ENCODE data around the gene OBSCN.
"Not testable (repeated sequence)": the region's sequence is repeated elsewhere in the genome, so short reads cannot be mapped to it uniquely, and the experiment has no call there.

OBSCN gene

DNA sequence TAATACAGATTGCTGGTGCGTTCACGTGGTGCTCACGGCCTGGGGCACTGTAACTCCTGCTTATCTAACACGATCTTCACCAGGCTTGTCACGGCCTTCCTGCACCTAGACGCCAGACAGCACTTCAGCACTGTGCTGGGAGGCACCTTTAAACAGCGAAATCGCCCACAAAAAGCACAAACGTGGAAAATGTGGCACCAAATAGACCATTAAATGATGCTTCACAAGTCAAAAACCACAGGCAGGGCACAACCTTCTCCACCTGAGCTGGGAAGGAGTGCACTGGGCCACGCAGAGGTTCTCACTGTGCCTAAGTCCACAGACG lies 22.2 kb upstream of the OBSCN start:
- DNase-seq (ENCODE audit: low read depth, low spot score): no peak

GRCh38 chr1:228188249-228188648 lies 19.6 kb upstream of the OBSCN start:
- not testable (repeated sequence) for DNase-seq (ENCODE audit: low read depth, low spot score)

- no peak for DNase-seq (ENCODE audit: low read depth, low spot score)
Observed at GRCh38 chr1:228190182-228190581, 17.7 kb upstream of the OBSCN start.

DNA sequence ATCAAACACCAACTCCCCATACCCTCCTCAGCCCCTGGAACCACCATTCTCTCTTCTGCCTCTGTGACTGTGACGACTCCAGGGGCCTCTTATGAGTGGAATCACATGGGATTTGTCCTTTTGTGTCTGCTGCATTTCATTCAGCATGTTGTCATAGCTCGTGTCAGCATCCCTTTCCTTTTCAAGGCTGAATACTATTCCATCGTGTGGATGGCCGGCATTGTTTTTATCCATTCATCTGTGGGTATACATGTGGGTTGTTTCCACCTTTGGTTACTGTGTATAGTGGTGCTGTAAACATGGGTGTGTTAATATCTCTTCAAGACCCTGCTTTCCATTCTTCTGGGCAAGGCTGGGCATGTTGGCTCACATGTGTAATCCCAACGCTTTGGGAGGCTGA lies 17.1 kb upstream of the OBSCN start:
- DNase-seq (ENCODE audit: low read depth, low spot score): no peak

GRCh38 chr1:228194436-228194835 lies 13.4 kb upstream of the OBSCN start:
- no peak for DNase-seq (ENCODE audit: low read depth, low spot score)

DNA sequence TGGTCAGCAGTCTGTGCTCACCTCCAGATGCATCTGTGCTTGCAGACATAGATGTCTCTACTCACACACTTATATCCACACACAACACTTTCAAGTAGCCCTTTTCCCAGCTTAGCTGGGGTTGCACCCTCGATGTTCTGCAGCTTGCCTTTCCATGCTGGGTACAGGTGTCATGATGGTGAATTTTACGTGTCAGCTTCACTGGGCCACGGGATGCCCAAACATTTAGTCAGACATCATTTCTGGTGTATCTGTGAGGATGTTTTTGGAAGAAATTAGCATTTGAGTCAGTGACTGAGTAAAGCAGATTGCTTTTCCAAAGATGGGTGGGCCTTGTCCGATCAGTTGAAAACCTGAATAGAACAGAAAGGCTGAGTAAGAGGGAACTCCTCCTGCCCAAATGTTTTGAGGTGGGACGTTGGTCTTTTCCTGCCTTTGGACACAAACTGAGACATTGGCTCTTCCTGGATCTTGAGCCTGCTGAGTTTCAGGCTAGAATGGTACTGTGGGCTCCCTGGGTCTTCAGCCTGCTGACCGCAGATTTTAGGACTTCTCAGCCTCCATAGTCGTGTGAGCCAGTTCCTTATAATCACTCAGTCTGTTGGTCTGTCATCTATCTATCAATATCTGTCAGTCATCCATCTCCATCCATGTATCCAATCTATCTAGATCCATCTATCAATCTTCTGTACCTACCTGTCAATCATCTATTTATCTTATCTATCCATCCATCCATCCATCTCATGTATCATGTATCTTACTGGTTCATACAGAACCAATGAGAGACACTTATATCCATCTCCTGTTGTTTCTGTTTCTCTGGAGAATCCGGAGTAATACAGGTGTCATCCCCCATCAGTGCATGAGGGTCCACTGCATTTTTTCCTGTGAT lies 12.7 kb upstream of the OBSCN start:
- no peak for DNase-seq (ENCODE audit: low read depth, low spot score)

DNA sequence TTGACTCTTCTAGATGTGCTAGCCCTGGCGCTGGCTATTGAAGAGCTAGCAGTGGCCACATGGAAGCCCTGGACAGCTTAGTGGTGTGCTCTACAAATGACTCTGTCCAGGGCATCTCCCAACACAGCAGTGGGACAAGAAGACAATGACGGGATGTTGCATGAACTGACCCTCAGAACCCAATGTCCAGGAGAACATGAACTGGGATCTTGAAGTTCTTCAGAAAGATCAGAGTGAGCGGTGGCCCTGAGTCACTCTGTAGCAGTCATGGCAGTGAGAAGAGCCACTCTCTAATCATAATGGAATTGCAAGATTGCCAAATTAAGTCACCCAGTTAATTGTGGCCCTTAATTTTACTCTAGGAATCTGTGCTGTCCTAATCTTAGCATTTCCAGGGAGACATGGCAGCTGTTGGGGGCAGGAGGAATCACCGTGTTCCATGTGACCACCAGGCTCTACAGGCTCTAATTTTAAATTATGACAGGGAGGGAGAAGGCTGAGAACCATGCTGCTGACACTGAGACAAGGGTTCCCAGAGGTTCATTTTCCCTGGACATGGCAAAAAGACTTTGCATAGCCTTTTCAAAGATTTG lies 10.2 kb upstream of the OBSCN start:
- no peak for DNase-seq (ENCODE audit: low read depth, low spot score)

- no peak for DNase-seq (ENCODE audit: low read depth, low spot score)
Observed at GRCh38 chr1:228198977-228199590, 8.8 kb upstream of the OBSCN start.

DNA sequence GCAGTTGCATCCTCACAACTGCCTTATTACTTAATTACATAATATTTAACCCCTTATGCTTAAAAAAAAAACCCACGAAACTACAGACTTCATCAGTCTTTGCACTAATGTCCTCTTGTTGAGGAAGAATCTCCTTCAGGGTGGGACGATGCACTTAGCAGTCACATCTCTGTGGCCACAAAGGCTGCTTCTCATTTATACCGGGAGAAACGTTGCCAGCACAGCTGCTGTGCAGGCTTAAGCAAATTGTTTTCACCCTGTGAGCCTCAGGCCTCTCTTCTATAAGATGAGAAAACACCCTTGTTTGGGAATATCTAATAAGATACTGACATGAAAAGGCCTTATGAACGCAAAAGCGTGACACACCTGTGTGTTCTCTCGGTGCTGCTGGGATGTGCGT lies 2.9 kb upstream of the OBSCN start:
- no peak for DNase-seq (ENCODE audit: low read depth, low spot score)

DNA sequence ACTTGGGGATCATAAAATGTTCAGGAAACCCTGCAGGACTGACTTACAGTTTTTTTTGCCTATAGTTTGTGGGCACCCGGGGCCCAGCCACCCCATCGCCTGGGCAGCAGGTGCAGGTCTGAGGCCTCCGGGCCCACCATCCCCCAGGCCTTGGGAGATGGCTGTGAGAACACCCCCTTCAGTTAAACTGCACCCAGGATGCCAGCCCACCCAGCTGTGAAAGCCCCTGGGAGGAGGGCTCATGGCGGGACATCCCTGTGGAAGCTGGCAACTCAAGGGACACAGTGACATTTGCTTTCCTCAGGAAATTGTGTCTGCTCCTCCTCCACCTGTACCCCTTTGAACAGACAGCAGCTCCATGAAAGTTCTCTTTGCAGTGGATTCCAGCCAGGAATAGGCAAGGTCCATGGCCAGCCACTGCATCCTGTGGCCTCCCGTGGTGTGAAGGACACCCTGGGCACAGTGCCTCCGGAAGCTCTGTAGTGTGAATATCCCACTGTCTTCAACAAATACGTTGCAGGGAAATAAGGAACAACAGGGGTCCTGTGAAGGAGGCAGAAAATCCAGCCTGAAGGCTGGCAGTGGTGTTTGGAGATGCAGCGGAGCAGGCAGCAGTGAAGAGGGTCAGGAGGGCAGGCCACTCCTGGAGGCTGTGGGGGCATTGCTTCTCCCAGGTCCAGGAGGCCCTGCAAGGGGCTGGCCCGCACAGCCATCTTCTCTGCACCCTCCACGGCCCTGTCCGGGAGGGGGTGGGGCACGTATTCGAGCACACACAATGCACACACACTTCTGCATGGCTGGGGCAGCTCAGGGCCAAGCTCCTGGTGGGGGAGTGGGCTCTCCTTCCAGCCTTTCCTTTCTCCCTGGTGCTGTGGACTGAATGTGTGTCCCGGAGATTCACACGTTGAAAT lies 2.1 kb upstream of the OBSCN start:
- no peak for DNase-seq (ENCODE audit: low read depth, low spot score)

DNA sequence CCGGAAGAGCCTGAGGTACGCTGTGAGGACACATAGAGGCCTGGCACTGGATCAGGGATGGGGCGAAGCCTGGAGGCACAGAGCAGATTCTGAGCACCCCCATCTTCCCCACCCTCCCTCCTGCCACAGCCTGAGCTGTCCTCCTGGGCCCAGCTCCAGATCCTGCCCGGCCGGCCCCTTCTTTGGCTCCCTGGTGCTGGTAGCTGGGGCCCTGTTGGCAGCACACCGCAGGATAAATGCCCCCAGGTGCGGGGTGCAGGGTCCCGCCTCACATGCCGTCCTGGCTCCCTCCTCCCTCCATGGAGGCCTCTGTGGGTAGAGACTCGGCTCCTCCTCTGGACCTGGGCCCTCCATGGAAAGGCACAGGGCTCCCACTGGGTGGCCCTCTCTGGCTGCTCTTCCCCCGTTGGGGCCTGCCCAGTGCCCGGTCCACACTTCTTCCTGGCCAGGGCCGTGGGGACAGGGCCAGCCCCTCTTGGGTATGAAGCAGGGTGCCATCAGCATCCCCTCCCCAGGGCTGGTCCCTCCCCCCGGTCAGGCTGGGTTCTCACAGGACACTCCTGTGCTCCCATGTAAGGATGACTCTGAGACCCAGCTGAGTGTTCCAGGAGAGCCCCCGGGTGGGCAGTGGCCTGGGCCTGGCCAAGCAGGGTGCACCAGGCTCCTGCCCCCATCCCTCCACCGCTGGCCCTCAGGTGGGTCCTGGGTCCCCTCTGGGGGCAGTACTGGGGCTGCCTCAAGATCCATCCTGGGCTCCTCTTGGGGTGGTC lies 1.1 kb upstream of the OBSCN start:
- no peak for DNase-seq (ENCODE audit: low read depth, low spot score)

- no peak for DNase-seq (ENCODE audit: low read depth, low spot score)
Observed at GRCh38 chr1:228207381-228207810, 448 bp upstream of the OBSCN start.

DNA sequence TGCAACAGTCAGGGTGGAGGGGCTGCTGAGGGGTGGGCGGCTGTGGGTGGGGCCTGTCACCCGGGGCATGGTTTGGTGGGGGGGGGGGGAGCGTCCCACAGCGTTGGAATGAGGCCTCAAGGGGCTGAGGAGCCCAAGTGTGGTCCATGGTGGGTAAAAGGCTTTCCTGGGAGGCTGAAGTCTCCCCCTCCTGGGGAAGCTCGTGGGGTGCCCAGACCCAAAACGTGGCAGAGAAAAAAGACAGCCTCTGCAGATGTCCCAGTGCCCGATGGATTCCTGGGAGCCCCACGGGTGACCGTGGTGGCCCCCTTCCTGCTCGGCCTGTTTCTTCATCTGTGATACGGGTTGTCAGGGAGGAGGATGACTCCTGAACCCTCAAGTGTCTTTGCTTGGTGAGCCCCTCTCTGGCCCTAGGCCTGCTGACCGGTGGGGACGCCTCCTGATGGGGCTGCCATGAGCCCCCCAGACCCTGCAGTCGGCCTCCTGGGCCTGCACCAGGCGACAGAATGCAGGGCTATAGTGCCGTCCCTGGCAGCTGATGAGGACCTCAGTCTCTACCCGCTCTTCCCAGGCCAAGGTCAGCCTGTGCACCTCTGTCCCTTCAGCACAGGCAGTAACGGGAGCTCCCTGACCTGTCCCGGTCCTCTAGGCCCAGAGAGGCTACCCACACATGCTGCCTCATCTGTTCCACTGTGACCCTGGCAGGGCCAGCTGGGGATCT lies 1.1 kb downstream of the OBSCN start:
- DNase-seq (ENCODE audit: low read depth, low spot score): no peak

DNA sequence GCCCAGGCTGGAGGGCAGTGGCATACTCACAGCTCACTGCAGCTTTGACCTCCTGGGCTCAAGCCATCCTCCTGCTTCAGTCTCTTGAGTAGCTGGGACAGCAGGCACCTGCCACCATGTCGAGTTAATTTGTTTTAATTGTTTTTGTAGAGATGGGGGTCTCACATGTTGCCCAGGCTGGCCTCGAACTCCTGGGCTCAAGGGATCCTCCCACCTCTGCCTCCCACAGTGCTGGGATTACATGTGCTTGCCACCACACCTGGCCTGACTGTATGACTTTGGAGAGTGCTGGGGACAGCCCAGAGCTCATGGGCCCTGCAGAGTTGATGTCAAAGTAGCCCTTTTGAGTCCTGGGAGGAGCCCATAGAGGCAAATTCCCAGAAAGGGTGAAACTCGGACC lies 1.8 kb downstream of the OBSCN start:
- DNase-seq (ENCODE audit: low read depth, low spot score): no peak

DNA sequence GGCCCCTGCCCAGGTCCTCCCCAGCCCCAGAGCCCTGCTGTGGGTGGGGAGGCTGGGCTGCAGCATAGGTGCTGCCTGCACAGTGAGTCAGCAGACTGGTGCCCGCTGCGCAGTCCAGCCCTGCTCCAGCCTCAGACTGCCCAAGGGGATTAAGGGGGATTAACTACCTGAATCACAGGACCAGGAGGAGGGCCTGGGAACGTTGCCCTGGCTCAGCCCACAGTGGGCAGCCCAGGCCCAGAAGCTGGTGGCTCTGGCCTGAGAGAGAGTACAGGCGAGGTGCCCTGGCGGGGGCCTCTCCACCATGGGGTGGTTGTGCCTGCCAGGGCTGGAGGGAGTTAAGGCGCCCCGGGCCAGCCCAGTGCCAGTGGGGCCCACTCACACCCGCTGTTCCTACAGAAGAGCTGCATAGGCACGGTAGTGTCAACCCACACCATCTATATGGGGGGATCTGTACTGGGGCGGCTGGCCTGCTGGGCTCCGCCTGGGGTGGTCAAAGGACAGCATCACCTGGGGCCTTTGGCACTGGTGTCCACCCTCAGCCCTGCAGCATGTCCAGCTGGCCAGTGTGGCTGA lies 2.3 kb downstream of the OBSCN start:
- DNase-seq (ENCODE audit: low read depth, low spot score): no peak

- no peak for DNase-seq (ENCODE audit: low read depth, low spot score)
Observed at GRCh38 chr1:228210712-228211530, 3.1 kb downstream of the OBSCN start.

GRCh38 chr1:228211531-228212414 lies 3.9 kb downstream of the OBSCN start:
- no peak for DNase-seq (ENCODE audit: low read depth, low spot score)

DNA sequence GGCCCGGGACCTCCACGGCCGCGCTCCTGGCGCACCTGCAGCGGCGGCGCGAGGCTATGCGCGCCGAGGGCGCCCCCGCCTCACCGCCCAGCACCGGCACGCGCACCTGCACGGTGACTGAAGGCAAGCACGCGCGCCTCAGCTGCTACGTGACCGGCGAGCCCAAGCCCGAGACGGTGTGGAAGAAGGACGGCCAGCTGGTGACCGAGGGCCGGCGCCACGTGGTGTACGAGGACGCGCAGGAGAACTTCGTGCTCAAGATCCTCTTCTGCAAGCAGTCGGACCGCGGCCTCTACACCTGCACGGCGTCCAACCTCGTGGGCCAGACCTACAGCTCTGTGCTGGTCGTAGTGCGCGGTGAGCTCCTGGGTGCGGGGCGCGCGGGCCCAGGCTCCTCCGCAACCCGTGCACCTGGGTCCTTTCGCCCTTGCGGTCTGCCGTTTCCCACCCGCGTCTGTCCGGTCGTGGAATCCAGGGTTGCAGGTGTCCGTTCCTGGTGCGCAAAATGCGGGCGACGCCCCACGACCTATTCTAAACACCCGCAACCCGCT lies 4.6 kb downstream of the OBSCN start:
- no peak for DNase-seq (ENCODE audit: low read depth, low spot score)
